Testis (tissue), 2 donors: ENCODE results near the gene MEGF6.

ENCODE experiments used
- POLR2A ChIP-seq: fragments of 450-650 bp; IDR thresholded peaks from one replicate; pipeline ENCODE4 v1.6.1; 2017; ENCODE audit warnings: antibody characterized with exemption, mild to moderate bottlenecking, moderate library complexity
- TF ChIP-seq, protein P1 (sequence below), 3 experiments: fragments of 450-650 bp in 2 of 3; fragments of 200-600 bp in 1 of 3; sonication (generic) in 1 of 3; IDR thresholded peaks; one replicate each; pipeline ENCODE4 v1.5.1; 2016 to 2019; ENCODE audit warnings: antibody characterized with exemption in 3 of 3, mild to moderate bottlenecking in 2 of 3, moderate library complexity in 1 of 3

DNA sequence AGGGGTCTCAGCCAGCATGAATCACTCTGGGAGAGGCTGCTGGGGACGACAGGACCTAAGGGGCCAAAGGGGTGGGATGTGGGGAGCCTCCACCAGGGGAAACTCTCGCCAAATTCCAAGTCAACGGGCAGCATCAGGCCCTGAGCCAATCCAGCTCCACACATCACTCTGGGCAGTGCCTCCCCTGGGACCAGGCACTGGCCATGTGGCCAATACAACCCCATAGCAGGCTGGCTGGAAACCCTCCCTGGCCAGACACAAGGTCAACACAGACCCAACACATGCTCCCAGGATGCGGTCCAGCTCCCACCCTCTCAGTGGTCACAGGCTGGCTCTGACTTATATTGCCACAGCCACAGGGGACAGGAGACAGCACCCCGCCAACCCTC lies 60.0 kb downstream of the MEGF6 start:
- TF ChIP-seq, protein P1, sequence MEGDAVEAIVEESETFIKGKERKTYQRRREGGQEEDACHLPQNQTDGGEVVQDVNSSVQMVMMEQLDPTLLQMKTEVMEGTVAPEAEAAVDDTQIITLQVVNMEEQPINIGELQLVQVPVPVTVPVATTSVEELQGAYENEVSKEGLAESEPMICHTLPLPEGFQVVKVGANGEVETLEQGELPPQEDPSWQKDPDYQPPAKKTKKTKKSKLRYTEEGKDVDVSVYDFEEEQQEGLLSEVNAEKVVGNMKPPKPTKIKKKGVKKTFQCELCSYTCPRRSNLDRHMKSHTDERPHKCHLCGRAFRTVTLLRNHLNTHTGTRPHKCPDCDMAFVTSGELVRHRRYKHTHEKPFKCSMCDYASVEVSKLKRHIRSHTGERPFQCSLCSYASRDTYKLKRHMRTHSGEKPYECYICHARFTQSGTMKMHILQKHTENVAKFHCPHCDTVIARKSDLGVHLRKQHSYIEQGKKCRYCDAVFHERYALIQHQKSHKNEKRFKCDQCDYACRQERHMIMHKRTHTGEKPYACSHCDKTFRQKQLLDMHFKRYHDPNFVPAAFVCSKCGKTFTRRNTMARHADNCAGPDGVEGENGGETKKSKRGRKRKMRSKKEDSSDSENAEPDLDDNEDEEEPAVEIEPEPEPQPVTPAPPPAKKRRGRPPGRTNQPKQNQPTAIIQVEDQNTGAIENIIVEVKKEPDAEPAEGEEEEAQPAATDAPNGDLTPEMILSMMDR (IDR thresholded peaks at IDR 0.05) = no peak
- TF ChIP-seq POLR2A = no peak
